WTC11 (cell line): ENCODE results near the gene MRPL54. TPM values are rescaled to one million over a fixed set of nuclear protein-coding genes. Genes with fewer than 3 reads are reported as not detected.

ENCODE experiments used
- ATAC-seq: fragments of 200-7000 bp; cut with Tn5 transposase; 2 replicates; pipeline ENCODE4 v1.10.0; 2021; ENCODE audit warnings: mild to moderate bottlenecking, moderate library complexity
- CTCF ChIA-PET: fragments of 300-600 bp; sonication (Branson Sonifier 250); formaldehyde crosslinking; loops from one replicate; lab custom pipeline; 2021; ENCODE audit warnings: antibody characterized with exemption; lab: Charles Lee
- POLR2A ChIA-PET: fragments of 350-600 bp; sonication (Branson Sonifier 250); formaldehyde crosslinking; loops from one replicate; lab custom pipeline; 2021; ENCODE audit warnings: antibody characterized with exemption; lab: Charles Lee
- DNase-seq: peaks from one replicate; pipeline ENCODE4 v3.0.0; 2021; ENCODE audit warnings: low spot score
- H3K27ac Mint-ChIP-seq: 2 replicates; pipeline ENCODE4 v1.8.0; 2021; ENCODE audit warnings: mixed read lengths
- H3K27me3 Mint-ChIP-seq: 2 replicates; pipeline ENCODE4 v1.8.0; 2021; ENCODE audit warnings: low read depth, mild to moderate bottlenecking, moderate library complexity, mixed read lengths
- H3K36me3 Mint-ChIP-seq: 2 replicates; pipeline ENCODE4 v1.8.0; 2021; ENCODE audit warnings: mixed read lengths
- H3K4me1 Mint-ChIP-seq: 2 replicates; pipeline ENCODE4 v1.8.0; 2022; ENCODE audit warnings: mixed read lengths
- H3K4me3 Mint-ChIP-seq: 2 replicates; pipeline ENCODE4 v1.8.0; 2021; ENCODE audit warnings: mild to moderate bottlenecking, moderate library complexity, mixed read lengths
- H3K9me3 Mint-ChIP-seq: 2 replicates; pipeline ENCODE4 v1.8.0; 2021; ENCODE audit warnings: mixed read lengths
- ATF1 ChIP-seq: sonication (generic); formaldehyde crosslinking; IDR thresholded peaks from 2 replicates; pipeline ENCODE4 v1.8.1; 2023; ENCODE audit warnings: mild to moderate bottlenecking, moderate library complexity, missing genetic modification reagents
- FOXP1 ChIP-seq: sonication (generic); formaldehyde crosslinking; IDR thresholded peaks from 2 replicates; pipeline ENCODE4 v1.8.0; 2022; ENCODE audit warnings: missing genetic modification reagents, mild to moderate bottlenecking, moderate library complexity, borderline replicate concordance
- GABPB1 ChIP-seq: sonication (generic); formaldehyde crosslinking; IDR thresholded peaks from 2 replicates; pipeline ENCODE4 v1.8.1; 2023; ENCODE audit warnings: mild to moderate bottlenecking, missing genetic modification reagents
- GTF2I ChIP-seq: fragments of 250-450 bp; sonication (Bioruptor Pico); conservative IDR thresholded peaks from 2 replicates; pipeline ENCODE4 v1.4.0; 2021; ENCODE audit warnings: mild to moderate bottlenecking
- HMGA2 ChIP-seq: fragments of 250-450 bp; sonication (Bioruptor Pico); IDR thresholded peaks from 2 replicates; pipeline ENCODE4 v1.4.0; 2021; ENCODE audit warnings: mild to moderate bottlenecking, moderate library complexity
- KAT7 ChIP-seq: sonication (generic); formaldehyde crosslinking; IDR thresholded peaks from 2 replicates; pipeline ENCODE4 v1.8.1; 2023; ENCODE audit warnings: missing genetic modification reagents, mild to moderate bottlenecking, borderline replicate concordance
- MXD4 ChIP-seq: fragments of 250-450 bp; sonication (Bioruptor Pico); IDR thresholded peaks from 2 replicates; pipeline ENCODE4 v1.8.0; 2021; ENCODE audit warnings: mild to moderate bottlenecking, moderate library complexity, borderline replicate concordance
- NFATC4 ChIP-seq: fragments of 250-450 bp; sonication (Bioruptor Pico); IDR thresholded peaks from 2 replicates; pipeline ENCODE4 v1.9.0; 2021; ENCODE audit warnings: mild to moderate bottlenecking
- SMAD4 ChIP-seq: sonication (generic); formaldehyde crosslinking; IDR thresholded peaks from 2 replicates; pipeline ENCODE4 v1.8.0; 2022; ENCODE audit warnings: mild to moderate bottlenecking, missing genetic modification reagents
- TEAD1 ChIP-seq: sonication (generic); formaldehyde crosslinking; IDR thresholded peaks from 2 replicates; pipeline ENCODE4 v1.8.0; 2022; ENCODE audit warnings: mild to moderate bottlenecking, missing genetic modification reagents
- TEAD4 ChIP-seq: sonication (generic); formaldehyde crosslinking; IDR thresholded peaks from 2 replicates; pipeline ENCODE4 v1.8.0; 2022; ENCODE audit warnings: mild to moderate bottlenecking, missing genetic modification reagents
- ZNF232 ChIP-seq: sonication (generic); formaldehyde crosslinking; IDR thresholded peaks from 2 replicates; pipeline ENCODE4 v1.8.0; 2022; ENCODE audit warnings: mild to moderate bottlenecking, missing genetic modification reagents
- total RNA-seq: library from RNA; stranded (reverse); gene quantifications from 3 replicates; pipeline ENCODE4 v1.2.3, GENCODE V29; 2021
- TF ChIP-seq, protein P1 (sequence below): sonication (generic); formaldehyde crosslinking; IDR thresholded peaks from 2 replicates; pipeline ENCODE4 v1.8.1; 2023; ENCODE audit warnings: mild to moderate bottlenecking, missing genetic modification reagents, moderate library complexity
- TF ChIP-seq, protein P2 (sequence below): sonication (generic); formaldehyde crosslinking; IDR thresholded peaks from 2 replicates; pipeline ENCODE4 v1.8.0; 2023; ENCODE audit warnings: missing genetic modification reagents
- TF ChIP-seq, protein P3 (sequence below): sonication (generic); formaldehyde crosslinking; IDR thresholded peaks from 2 replicates; pipeline ENCODE4 v1.8.1; 2023; ENCODE audit warnings: mild to moderate bottlenecking, missing genetic modification reagents
- TF ChIP-seq, protein P4 (sequence below): fragments of 200-600 bp; IDR thresholded peaks from 2 replicates; pipeline ENCODE4 v1.8.0; 2022; ENCODE audit warnings: antibody characterized with exemption
- TF ChIP-seq, protein P5 (sequence below): sonication (generic); formaldehyde crosslinking; IDR thresholded peaks from 2 replicates; pipeline ENCODE4 v1.8.0; 2022; ENCODE audit warnings: mild to moderate bottlenecking, missing genetic modification reagents
- TF ChIP-seq, protein P6 (sequence below): sonication (generic); formaldehyde crosslinking; IDR thresholded peaks from 2 replicates; pipeline ENCODE4 v1.8.1; 2022; ENCODE audit warnings: low read depth, mild to moderate bottlenecking, moderate library complexity, missing genetic modification reagents, borderline replicate concordance
- TF ChIP-seq, protein P7 (sequence below): sonication (generic); formaldehyde crosslinking; IDR thresholded peaks from 2 replicates; pipeline ENCODE4 v1.8.0; 2022; ENCODE audit warnings: mild to moderate bottlenecking, missing genetic modification reagents
- TF ChIP-seq, protein P8 (sequence below): sonication (generic); formaldehyde crosslinking; IDR thresholded peaks from 2 replicates; pipeline ENCODE4 v1.8.1; 2022; ENCODE audit warnings: mild to moderate bottlenecking, moderate library complexity, missing genetic modification reagents
- TF ChIP-seq, protein P9 (sequence below): sonication (generic); formaldehyde crosslinking; IDR thresholded peaks from 2 replicates; pipeline ENCODE4 v1.8.0; 2022; ENCODE audit warnings: mild to moderate bottlenecking, missing genetic modification reagents

MRPL54 gene
- total RNA-seq, 1 experiment from 2014 or later = 62.3 TPM

DNA sequence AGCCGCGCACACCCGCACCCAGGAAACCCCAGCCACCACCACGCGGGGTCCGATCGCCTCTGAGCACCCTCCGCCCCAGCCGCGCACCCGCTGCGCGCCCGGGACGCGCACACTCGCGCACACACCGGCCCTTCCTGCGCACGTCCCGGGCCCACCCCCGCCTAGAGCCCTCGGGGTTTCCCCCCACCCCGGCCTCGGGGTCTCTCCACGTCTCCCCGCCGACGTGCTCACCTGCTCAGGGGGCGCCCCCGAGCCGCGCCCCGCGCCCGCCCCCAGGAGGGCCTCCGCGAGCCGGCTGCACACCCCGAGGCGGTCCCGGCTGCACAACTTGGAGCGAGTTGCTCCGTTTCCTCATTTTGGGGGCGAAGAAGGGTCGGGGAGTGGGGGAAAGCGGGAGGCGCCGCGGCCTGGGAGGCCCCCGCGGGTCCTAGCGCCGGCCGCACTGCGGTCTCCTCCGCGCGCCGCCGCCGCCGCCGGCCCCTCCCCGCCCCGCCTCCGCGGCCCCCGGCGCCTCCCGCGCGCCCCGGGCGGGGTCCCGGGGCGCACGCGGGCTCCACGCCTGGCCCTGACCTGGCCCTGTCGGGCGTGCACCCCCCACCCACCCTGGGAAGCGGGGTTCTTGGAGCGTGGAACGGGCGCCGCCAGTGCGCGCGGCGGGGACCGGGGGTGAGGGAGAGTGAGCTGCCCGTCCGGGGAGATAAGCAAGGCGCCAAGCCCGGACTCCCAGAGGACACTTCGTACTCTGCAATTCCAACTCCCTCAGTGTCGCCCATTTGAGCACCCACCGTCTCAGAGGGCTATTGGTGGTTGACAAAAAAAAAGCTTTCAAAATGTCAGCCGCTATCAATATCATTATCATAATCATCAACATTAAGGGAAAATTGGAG is 23.7 kb downstream of the MRPL54 start, which contains the start of gene MATK (continued):
- TF ChIP-seq, protein P1, sequence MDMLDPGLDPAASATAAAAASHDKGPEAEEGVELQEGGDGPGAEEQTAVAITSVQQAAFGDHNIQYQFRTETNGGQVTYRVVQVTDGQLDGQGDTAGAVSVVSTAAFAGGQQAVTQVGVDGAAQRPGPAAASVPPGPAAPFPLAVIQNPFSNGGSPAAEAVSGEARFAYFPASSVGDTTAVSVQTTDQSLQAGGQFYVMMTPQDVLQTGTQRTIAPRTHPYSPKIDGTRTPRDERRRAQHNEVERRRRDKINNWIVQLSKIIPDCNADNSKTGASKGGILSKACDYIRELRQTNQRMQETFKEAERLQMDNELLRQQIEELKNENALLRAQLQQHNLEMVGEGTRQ = no peak
- TF ChIP-seq GABPB1 (CRISPR knock-in tag) = no peak
- TF ChIP-seq TEAD4 (CRISPR knock-in tag) = no peak
- TF ChIP-seq, protein P2, sequence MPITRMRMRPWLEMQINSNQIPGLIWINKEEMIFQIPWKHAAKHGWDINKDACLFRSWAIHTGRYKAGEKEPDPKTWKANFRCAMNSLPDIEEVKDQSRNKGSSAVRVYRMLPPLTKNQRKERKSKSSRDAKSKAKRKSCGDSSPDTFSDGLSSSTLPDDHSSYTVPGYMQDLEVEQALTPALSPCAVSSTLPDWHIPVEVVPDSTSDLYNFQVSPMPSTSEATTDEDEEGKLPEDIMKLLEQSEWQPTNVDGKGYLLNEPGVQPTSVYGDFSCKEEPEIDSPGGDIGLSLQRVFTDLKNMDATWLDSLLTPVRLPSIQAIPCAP (CRISPR knock-in tag) = no peak
- TF ChIP-seq TEAD1 = no peak
- TF ChIP-seq, protein P3, sequence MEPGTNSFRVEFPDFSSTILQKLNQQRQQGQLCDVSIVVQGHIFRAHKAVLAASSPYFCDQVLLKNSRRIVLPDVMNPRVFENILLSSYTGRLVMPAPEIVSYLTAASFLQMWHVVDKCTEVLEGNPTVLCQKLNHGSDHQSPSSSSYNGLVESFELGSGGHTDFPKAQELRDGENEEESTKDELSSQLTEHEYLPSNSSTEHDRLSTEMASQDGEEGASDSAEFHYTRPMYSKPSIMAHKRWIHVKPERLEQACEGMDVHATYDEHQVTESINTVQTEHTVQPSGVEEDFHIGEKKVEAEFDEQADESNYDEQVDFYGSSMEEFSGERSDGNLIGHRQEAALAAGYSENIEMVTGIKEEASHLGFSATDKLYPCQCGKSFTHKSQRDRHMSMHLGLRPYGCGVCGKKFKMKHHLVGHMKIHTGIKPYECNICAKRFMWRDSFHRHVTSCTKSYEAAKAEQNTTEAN (CRISPR knock-in tag) = no peak
- TF ChIP-seq, protein P4, sequence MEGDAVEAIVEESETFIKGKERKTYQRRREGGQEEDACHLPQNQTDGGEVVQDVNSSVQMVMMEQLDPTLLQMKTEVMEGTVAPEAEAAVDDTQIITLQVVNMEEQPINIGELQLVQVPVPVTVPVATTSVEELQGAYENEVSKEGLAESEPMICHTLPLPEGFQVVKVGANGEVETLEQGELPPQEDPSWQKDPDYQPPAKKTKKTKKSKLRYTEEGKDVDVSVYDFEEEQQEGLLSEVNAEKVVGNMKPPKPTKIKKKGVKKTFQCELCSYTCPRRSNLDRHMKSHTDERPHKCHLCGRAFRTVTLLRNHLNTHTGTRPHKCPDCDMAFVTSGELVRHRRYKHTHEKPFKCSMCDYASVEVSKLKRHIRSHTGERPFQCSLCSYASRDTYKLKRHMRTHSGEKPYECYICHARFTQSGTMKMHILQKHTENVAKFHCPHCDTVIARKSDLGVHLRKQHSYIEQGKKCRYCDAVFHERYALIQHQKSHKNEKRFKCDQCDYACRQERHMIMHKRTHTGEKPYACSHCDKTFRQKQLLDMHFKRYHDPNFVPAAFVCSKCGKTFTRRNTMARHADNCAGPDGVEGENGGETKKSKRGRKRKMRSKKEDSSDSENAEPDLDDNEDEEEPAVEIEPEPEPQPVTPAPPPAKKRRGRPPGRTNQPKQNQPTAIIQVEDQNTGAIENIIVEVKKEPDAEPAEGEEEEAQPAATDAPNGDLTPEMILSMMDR = no peak
- TF ChIP-seq MXD4 (CRISPR knock-in tag) = no peak
- TF ChIP-seq ATF1 (CRISPR knock-in tag) = no peak
- TF ChIP-seq, protein P5, sequence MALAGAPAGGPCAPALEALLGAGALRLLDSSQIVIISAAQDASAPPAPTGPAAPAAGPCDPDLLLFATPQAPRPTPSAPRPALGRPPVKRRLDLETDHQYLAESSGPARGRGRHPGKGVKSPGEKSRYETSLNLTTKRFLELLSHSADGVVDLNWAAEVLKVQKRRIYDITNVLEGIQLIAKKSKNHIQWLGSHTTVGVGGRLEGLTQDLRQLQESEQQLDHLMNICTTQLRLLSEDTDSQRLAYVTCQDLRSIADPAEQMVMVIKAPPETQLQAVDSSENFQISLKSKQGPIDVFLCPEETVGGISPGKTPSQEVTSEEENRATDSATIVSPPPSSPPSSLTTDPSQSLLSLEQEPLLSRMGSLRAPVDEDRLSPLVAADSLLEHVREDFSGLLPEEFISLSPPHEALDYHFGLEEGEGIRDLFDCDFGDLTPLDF = 0 out of 2 replicates have a peak, but pooled peaks have one; percentile 13
- TF ChIP-seq SMAD4 = no peak
- TF ChIP-seq HMGA2 (CRISPR knock-in tag) = no peak
- TF ChIP-seq ZNF232 = no peak; the same call in 1 of the 2 replicates
- no peak for TF ChIP-seq FOXP1 (CRISPR knock-in tag)
- TF ChIP-seq, protein P6, sequence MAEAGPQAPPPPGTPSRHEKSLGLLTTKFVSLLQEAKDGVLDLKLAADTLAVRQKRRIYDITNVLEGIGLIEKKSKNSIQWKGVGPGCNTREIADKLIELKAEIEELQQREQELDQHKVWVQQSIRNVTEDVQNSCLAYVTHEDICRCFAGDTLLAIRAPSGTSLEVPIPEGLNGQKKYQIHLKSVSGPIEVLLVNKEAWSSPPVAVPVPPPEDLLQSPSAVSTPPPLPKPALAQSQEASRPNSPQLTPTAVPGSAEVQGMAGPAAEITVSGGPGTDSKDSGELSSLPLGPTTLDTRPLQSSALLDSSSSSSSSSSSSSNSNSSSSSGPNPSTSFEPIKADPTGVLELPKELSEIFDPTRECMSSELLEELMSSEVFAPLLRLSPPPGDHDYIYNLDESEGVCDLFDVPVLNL (CRISPR knock-in tag) = peak; percentile 72; the same call in 1 of the 2 replicates
- TF ChIP-seq GTF2I (CRISPR knock-in tag) = peak; percentile 97

DNA sequence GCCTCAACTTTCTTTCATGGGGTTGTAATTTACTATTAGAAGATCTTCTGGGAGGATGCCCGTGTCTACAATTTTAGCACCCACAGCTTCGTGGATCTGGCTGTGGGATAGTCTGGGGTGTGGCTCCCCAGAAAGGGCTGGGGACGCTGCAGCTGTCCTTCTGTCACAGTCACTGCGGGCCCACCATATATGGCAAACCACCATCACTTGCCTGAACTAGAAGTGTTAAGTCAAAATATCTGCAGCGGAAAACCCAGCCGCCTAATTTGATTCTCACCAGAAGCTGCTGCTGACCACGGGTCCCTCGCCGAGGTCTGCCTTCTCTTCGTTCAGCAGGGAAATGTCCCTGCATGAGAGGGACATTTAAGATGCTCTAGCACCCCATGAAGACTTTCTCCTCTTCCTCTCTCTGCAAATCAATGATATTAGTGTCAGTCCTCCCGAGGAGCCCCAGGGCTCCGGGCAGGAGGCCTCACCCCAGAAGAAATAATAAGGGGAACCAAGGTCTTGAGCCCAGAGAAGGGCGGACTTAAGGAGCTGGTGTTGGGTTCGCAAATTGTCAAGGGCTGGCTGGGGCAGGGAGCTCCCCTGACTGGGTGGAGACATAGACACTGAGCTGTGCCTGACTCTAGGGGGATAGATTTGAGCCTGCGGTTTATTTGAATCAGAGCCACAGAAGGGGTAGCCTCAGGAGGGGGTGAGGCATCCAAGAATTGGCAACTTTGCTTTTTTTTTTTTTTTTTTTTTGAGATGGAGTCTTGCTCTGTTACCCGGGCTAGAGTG is 26.7 kb downstream of the MRPL54 start:
- Mint-ChIP-seq H3K27ac (no peak overlapping the region), H3K4me3 (no peak overlapping the region), H3K4me1 (peaks cover 7% of the 10 kb centered on the region), H3K27me3 (peaks cover 28% of the 10 kb centered on the region), H3K36me3 (no peaks in the 10 kb centered on the region), H3K9me3 (peaks cover 3% of the 10 kb centered on the region; the same call in 1 of the 2 replicates)
- ATAC-seq (no peak), DNase-seq (no peak)
- ChIA-PET CTCF (interaction anchor here (0.6 to 2.5 kb wide), 5 partner anchors 20 to 199 kb away, joined by 3 to 16 read pairs (median 3); partner anchors contain the start of gene MRPL54), POLR2A (interaction anchor here (0.5 kb wide), 1 partner anchor 206 kb away, joined by 6 read pairs; no protein-coding TSS in a partner anchor)
- TF ChIP-seq, protein P7, sequence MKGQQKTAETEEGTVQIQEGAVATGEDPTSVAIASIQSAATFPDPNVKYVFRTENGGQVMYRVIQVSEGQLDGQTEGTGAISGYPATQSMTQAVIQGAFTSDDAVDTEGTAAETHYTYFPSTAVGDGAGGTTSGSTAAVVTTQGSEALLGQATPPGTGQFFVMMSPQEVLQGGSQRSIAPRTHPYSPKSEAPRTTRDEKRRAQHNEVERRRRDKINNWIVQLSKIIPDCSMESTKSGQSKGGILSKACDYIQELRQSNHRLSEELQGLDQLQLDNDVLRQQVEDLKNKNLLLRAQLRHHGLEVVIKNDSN = no peak
- TF ChIP-seq GABPB1 (CRISPR knock-in tag) (no peak), KAT7 (no peak), NFATC4 (CRISPR knock-in tag) (no peak)
- TF ChIP-seq, protein P1 = no peak
- TF ChIP-seq, protein P8, sequence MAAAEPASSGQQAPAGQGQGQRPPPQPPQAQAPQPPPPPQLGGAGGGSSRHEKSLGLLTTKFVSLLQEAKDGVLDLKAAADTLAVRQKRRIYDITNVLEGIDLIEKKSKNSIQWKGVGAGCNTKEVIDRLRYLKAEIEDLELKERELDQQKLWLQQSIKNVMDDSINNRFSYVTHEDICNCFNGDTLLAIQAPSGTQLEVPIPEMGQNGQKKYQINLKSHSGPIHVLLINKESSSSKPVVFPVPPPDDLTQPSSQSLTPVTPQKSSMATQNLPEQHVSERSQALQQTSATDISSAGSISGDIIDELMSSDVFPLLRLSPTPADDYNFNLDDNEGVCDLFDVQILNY (CRISPR knock-in tag) = no peak
- TF ChIP-seq, protein P9, sequence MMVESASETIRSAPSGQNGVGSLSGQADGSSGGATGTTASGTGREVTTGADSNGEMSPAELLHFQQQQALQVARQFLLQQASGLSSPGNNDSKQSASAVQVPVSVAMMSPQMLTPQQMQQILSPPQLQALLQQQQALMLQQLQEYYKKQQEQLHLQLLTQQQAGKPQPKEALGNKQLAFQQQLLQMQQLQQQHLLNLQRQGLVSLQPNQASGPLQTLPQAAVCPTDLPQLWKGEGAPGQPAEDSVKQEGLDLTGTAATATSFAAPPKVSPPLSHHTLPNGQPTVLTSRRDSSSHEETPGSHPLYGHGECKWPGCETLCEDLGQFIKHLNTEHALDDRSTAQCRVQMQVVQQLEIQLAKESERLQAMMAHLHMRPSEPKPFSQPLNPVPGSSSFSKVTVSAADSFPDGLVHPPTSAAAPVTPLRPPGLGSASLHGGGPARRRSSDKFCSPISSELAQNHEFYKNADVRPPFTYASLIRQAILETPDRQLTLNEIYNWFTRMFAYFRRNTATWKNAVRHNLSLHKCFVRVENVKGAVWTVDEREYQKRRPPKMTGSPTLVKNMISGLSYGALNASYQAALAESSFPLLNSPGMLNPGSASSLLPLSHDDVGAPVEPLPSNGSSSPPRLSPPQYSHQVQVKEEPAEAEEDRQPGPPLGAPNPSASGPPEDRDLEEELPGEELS (CRISPR knock-in tag) = no peak
